Parathyroid adenoma (tissue), 2 donors: ENCODE measurements around the gene RGS17.
"Not testable (repeated sequence)": the region's sequence is repeated elsewhere in the genome, so short reads cannot be mapped to it uniquely, and the experiment has no call there.

Experiments used
- H2AFZ ChIP-seq: fragments of 300-600 bp; sonication (generic); one replicate; pipeline ENCODE4 v1.7.0; 2017; ENCODE audit warnings: antibody characterized with exemption, mild to moderate bottlenecking
- H3K27ac ChIP-seq: fragments of 300-600 bp; sonication (generic); one replicate; pipeline ENCODE4 v1.7.0; 2017
- H3K27me3 ChIP-seq: fragments of 300-600 bp; sonication (generic); one replicate; pipeline ENCODE4 v1.7.0; 2017; ENCODE audit warnings: low read length; ENCODE audit not compliant: control insufficient read depth, insufficient read depth
- H3K36me3 ChIP-seq: fragments of 300-600 bp; sonication (generic); one replicate; pipeline ENCODE4 v1.7.0; 2017; ENCODE audit warnings: low read length; ENCODE audit not compliant: control insufficient read depth, insufficient read depth
- H3K4me1 ChIP-seq: fragments of 300-600 bp; sonication (generic); one replicate; pipeline ENCODE4 v1.7.0; 2017; ENCODE audit warnings: control low read depth
- H3K4me2 ChIP-seq: fragments of 300-600 bp; sonication (generic); one replicate; pipeline ENCODE4 v1.7.0; 2017; ENCODE audit warnings: low read length
- H3K4me3 ChIP-seq: fragments of 300-600 bp; sonication (generic); one replicate; pipeline ENCODE4 v1.7.0; 2017; ENCODE audit warnings: low read depth, low read length
- H3K79me2 ChIP-seq: fragments of 300-600 bp; sonication (generic); one replicate; pipeline ENCODE4 v1.7.0; 2017; ENCODE audit warnings: control low read depth
- H3K9ac ChIP-seq: fragments of 300-600 bp; sonication (generic); one replicate; pipeline ENCODE4 v1.7.0; 2017; ENCODE audit warnings: mild to moderate bottlenecking
- H3K9me3 ChIP-seq: fragments of 300-600 bp; sonication (generic); one replicate; pipeline ENCODE4 v1.7.0; 2017; ENCODE audit warnings: low read length; ENCODE audit not compliant: control insufficient read depth
- CTCF ChIP-seq: fragments of 300-600 bp; sonication (generic); IDR thresholded peaks from one replicate; pipeline ENCODE4 v1.7.0; 2017; ENCODE audit warnings: antibody characterized with exemption, mild to moderate bottlenecking
- donor health status: primary hyperparathyroidism.

The RGS17 gene

GRCh38 chr6:153012856-153013255 lies 118.2 kb downstream of the RGS17 start:
- Histone ChIP-seq H3K79me2 (no peaks in the 10 kb centered on the region), H3K27ac (no peak overlapping the region), H3K9ac (no peak overlapping the region), H3K27me3 (no peaks in the 10 kb centered on the region), H3K4me1 (no peaks in the 10 kb centered on the region), H2AFZ (no peak overlapping the region), H3K4me3 (no peak overlapping the region), H3K9me3 (no peaks in the 10 kb centered on the region), H3K4me2 (no peak overlapping the region), H3K36me3 (no peaks in the 10 kb centered on the region)
- TF ChIP-seq CTCF: no peak

- Histone ChIP-seq H3K27me3 (no peaks in the 10 kb centered on the region), H2AFZ (peak overlapping the region; percentile 91), H3K79me2 (peaks cover 19% of the 10 kb centered on the region), H3K4me1 (no peaks in the 10 kb centered on the region), H3K4me3 (peak overlapping the region; percentile 92), H3K27ac (peak overlapping the region; percentile 82), H3K36me3 (no peaks in the 10 kb centered on the region), H3K9me3 (no peaks in the 10 kb centered on the region), H3K9ac (no peak overlapping the region), H3K4me2 (peak overlapping the region; percentile 97)
- TF ChIP-seq CTCF: no peak
These were observed 127.8 kb downstream of the RGS17 start for GRCh38 chr6:153003366-153003690.

GRCh38 chr6:153002613-153003365 lies 128.3 kb downstream of the RGS17 start, which contains the start of gene MTRF1L:
MTRF1L (minus strand) TSS chr6:153002709; CDS start chr6:153002685, 24 bp downstream.
- H3K27me3 ChIP-seq: no peaks in the 10 kb centered on the region
- peak within 1 kb of the TSS; percentile 82 for H3K27ac ChIP-seq
- H3K79me2 ChIP-seq: peaks cover 19% of the 10 kb centered on the region
- H2AFZ ChIP-seq: peak within 1 kb of the TSS; percentile 91
- no peaks in the 10 kb centered on the region for H3K9me3 ChIP-seq
- TF ChIP-seq CTCF: no peak
- peak within 1 kb of the TSS; percentile 92 for H3K4me3 ChIP-seq
- no peaks in the 10 kb centered on the region for H3K36me3 ChIP-seq
- H3K4me2 ChIP-seq: peak within 1 kb of the TSS; percentile 97
- no peaks in the 10 kb centered on the region for H3K4me1 ChIP-seq
- H3K9ac ChIP-seq: peak within 1 kb of the TSS; percentile 54

GRCh38 chr6:153001767-153002612 lies 129.1 kb downstream of the RGS17 start:
- TF ChIP-seq CTCF: no peak
- H3K79me2 ChIP-seq: peaks cover 19% of the 10 kb centered on the region
- H3K4me1 ChIP-seq: no peaks in the 10 kb centered on the region

GRCh38 chr6:153000790-153001189 lies 130.3 kb downstream of the RGS17 start:
- H3K9me3 ChIP-seq, H3K36me3 ChIP-seq, H3K4me1 ChIP-seq, H3K4me3 ChIP-seq, H2AFZ ChIP-seq, H3K9ac ChIP-seq, H3K27ac ChIP-seq, H3K27me3 ChIP-seq: not testable (repeated sequence)
- Histone ChIP-seq H3K4me2 (peak overlapping the region; percentile 97), H3K79me2 (peaks cover 23% of the 10 kb centered on the region)

More at GRCh38 chr6:153001767-153002612, 129.1 kb downstream of the RGS17 start:
- H3K27ac ChIP-seq: peak overlapping the region; percentile 82
- peak overlapping the region; percentile 91 for H2AFZ ChIP-seq
- no peaks in the 10 kb centered on the region for H3K36me3 ChIP-seq
- H3K9me3 ChIP-seq: no peaks in the 10 kb centered on the region
- H3K9ac ChIP-seq: peak overlapping the region; percentile 54
- peak overlapping the region; percentile 92 for H3K4me3 ChIP-seq
- no peaks in the 10 kb centered on the region for H3K27me3 ChIP-seq
- peak overlapping the region; percentile 97 for H3K4me2 ChIP-seq
